ENCODE data around the gene TRPC4.

DNA sequence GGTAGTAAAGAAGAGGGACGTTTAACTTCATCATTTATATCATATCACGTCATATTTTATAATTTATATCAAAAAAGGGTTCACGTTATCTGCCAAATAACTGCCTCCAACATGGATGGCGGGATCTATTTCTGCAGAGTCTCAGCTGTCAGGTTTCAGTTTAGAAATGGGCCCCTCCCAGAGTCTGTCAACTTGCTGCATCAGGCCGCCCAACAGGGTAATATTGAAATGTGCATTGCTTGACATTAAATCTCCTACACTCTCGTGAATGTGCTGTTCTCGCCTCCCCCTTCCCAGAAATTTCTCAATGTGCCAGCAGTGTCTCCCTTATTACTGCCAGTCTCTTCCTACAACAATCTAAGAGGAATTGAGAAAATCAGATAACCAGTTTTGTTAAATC lies 96.9 kb downstream of the TRPC4 start:
- TF ChIP-seq, protein P1, sequence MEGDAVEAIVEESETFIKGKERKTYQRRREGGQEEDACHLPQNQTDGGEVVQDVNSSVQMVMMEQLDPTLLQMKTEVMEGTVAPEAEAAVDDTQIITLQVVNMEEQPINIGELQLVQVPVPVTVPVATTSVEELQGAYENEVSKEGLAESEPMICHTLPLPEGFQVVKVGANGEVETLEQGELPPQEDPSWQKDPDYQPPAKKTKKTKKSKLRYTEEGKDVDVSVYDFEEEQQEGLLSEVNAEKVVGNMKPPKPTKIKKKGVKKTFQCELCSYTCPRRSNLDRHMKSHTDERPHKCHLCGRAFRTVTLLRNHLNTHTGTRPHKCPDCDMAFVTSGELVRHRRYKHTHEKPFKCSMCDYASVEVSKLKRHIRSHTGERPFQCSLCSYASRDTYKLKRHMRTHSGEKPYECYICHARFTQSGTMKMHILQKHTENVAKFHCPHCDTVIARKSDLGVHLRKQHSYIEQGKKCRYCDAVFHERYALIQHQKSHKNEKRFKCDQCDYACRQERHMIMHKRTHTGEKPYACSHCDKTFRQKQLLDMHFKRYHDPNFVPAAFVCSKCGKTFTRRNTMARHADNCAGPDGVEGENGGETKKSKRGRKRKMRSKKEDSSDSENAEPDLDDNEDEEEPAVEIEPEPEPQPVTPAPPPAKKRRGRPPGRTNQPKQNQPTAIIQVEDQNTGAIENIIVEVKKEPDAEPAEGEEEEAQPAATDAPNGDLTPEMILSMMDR (conservative IDR thresholded peaks at IDR 0.05; ENCODE audit: low read length), result no peak
- TF ChIP-seq EZH2phosphoT487 (IDR thresholded peaks at IDR 0.05; ENCODE audit: borderline replicate concordance), result no peak
